ENCODE data around the gene ADGRB3.
A peak's percentile ranks its signal among the peaks of the same experiment; 100 is the strongest.
"Not testable (repeated sequence)": the region's sequence is repeated elsewhere in the genome, so short reads cannot be mapped to it uniquely, and the experiment has no call there.

ADGRB3 gene

DNA sequence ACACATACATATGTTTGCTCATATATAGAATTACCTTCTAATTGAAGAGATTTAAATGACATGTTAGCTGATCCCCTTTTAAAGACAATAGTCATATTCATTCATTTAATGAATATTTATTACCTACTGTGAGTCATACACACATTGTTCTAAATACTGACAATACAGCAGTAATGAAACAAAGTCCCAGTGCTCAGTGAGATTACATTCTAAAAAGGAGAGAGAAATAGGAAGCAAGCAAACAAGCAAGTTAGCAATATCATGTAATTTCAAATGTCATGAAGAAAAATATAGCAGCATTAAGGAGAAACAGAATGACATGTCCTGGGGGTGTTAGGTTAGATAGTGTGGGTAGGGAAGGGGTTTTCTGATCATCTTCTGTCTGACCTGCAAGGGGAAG lies 136.3 kb downstream of the ADGRB3 start:
- H3K4me3 ChIP-seq (ENCODE audit: low read depth, low read length), result no peak overlapping the region
- TF ChIP-seq, protein P1, sequence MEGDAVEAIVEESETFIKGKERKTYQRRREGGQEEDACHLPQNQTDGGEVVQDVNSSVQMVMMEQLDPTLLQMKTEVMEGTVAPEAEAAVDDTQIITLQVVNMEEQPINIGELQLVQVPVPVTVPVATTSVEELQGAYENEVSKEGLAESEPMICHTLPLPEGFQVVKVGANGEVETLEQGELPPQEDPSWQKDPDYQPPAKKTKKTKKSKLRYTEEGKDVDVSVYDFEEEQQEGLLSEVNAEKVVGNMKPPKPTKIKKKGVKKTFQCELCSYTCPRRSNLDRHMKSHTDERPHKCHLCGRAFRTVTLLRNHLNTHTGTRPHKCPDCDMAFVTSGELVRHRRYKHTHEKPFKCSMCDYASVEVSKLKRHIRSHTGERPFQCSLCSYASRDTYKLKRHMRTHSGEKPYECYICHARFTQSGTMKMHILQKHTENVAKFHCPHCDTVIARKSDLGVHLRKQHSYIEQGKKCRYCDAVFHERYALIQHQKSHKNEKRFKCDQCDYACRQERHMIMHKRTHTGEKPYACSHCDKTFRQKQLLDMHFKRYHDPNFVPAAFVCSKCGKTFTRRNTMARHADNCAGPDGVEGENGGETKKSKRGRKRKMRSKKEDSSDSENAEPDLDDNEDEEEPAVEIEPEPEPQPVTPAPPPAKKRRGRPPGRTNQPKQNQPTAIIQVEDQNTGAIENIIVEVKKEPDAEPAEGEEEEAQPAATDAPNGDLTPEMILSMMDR (IDR thresholded peaks at IDR 0.05; ENCODE audit: low read depth, low read length, missing control alignments), result no peak
- no peak for DNase-seq (ENCODE audit: low read depth)

DNA sequence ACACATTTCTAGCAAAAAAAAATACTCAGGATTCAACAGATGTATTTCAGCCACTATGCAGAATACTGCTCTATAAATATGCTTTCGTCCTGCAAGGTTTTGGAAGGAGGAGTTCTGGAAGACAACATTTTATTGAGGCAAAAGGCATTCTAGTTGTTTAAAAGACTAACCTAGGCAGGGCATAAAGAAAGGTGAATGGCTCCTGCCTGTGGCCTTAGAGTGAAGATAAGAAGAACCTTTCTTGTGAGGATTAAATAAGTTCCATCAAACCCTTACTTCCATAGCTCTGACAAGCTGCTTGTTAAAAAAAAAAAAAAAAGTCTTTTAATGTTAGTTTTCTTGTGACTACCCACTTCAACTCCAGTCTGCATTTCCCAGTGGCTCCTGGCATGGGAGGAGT lies 139.8 kb downstream of the ADGRB3 start:
- TF ChIP-seq, protein P1 (IDR thresholded peaks at IDR 0.05; ENCODE audit: low read depth, low read length, missing control alignments), result no peak
- no peak for DNase-seq (ENCODE audit: low read depth)
- no peak overlapping the region for H3K4me3 ChIP-seq (ENCODE audit: low read depth, low read length)

DNA sequence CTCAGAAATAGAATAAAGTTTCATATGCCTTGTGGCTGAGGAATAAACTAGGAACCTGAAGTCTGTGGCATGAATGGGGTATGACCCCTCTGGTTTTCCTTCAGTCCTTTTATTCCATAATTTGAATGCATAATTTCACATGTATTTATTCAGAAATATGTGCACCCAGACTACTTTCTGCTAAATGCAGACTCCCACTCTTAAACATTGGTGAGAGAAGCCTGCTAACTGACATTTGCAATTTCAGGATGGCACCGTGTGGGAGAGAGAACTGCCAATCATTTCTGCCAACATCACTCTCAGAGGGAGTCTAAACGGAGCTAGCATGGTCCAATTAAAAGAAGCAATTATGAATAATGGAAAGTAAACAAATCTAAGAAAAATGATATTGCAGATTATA lies 141.3 kb downstream of the ADGRB3 start:
- DNase-seq (ENCODE audit: low read depth), result no peak

DNA sequence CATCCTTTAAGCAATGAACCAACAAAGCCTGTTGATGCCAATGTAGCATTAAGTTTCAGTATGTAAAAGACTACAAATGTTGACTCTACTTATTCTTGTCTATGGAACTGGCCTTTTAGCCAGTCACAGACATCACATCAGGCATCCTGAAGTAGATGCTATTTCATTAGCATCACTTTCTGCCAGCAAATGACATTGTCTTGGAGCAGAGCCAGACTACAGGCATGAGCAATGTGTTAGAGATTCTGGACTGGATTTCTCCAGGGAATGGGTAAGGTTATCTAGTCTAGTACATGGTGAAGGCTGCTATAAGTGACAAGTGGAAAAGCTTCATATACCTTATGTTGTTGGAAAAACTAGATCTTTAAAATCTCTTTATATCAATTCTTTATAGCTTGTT lies 142.9 kb downstream of the ADGRB3 start:
- TF ChIP-seq, protein P1 (IDR thresholded peaks at IDR 0.05; ENCODE audit: low read depth, low read length, missing control alignments), result no peak
- H3K4me3 ChIP-seq (ENCODE audit: low read depth, low read length), result no peak overlapping the region
- no peak for DNase-seq (ENCODE audit: low read depth)

More for the DNA sequence above, 141.3 kb downstream of the ADGRB3 start:
- no peak overlapping the region for H3K4me3 ChIP-seq (ENCODE audit: low read depth, low read length)
- TF ChIP-seq, protein P1 (IDR thresholded peaks at IDR 0.05; ENCODE audit: low read depth, low read length, missing control alignments), result no peak

DNA sequence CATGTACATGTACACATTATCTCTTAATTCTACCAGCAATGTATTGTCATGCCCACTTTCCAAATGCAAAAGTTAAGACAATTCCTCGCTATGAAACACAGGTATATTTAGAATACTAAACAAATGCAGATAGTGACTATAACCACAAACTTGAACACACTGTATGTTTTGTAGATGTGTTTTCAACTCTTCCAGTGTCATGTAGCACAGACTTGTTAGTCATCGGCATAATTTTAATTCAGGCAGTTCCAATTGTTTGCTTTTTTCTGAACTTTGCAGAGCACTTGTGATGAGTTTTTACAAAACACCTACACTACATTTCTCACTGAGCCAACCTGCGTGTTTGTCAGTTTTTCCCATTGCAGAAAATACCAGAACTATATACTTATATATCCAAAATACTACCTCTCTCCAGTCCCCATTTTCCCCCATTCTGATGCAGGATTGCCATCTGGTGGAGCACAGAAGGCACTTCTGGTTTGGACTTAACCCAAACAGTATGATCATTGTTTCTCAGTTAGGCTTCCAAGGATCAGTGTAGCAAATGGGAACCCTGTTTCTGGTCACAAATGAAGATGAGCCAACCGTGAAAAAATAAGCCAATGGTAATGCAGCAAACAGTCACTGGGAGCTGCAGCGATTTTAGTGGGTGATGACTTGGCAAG lies 143.4 kb downstream of the ADGRB3 start:
- DNase-seq (ENCODE audit: low read depth), result no peak
- H3K4me3 ChIP-seq (ENCODE audit: low read depth, low read length), result no peak overlapping the region
- TF ChIP-seq, protein P1 (IDR thresholded peaks at IDR 0.05; ENCODE audit: low read depth, low read length, missing control alignments), result peak; percentile 32

DNA sequence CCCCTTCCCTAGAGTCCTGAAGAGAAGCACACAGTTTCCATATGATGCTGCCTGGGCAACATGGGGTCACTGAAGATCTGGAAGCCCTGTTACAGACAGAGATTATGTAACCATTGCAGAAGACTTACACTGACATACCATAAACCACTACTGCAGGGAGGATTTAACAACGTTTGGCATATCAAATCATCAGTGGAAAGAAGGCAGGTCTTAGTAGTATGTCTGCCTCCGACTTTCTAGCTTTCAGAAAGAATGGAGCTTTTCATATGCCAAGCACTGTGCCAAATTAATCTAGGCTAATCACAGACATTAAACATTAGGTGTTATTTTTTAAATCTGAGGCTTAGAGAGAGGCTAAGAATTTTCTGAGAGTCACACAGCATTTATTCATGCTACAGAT lies 144.3 kb downstream of the ADGRB3 start:
- DNase-seq (ENCODE audit: low read depth), result no peak
- TF ChIP-seq, protein P1 (IDR thresholded peaks at IDR 0.05; ENCODE audit: low read depth, low read length, missing control alignments), result no peak

DNA sequence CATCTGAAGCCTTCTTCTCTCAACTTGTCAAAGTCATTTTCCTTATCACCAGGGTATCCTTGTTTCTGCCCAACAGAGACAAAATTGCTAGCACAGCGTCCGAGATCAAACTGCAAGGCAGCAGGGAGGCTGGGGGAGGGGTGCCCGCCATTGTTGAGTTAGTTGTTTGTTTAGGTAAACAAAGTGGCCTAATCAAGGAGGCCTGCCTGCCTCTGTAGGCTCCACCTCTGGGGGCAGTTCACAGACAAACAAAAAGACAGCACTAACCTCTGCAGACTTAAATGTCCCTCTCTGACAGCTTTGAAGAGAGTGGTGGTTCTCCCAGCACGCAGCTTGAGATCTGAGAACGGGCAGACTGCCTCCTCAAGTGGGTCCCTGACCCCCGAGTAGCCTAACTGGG lies 155.0 kb downstream of the ADGRB3 start:
- H3K4me3 ChIP-seq (ENCODE audit: low read depth, low read length); DNase-seq (ENCODE audit: low read depth): not testable (repeated sequence)

More for the DNA sequence above, 144.3 kb downstream of the ADGRB3 start:
- H3K4me3 ChIP-seq (ENCODE audit: low read depth, low read length), result no peak overlapping the region

DNA sequence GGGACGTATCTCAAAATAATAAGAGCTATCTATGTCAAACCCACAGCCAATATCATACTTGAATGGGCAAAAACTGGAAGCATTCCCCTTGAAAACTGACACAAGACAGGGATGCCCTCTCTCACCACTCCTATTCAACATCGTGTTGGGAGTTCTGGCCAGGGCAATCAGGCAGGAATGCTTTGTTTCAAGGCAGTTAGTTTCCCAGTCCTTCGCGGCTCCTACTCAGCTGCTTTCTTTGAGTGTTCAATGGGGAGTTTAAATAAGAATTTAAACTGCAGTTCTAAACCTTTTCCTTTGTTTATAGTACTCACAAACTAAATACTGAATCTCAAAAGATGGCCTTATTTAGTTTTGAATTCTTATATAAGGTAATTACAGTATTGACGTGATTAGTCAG lies 179.9 kb downstream of the ADGRB3 start:
- DNase-seq (ENCODE audit: low read depth); H3K4me3 ChIP-seq (ENCODE audit: low read depth, low read length): not testable (repeated sequence)

Measured in GM12864 (cell line).